ENCODE results near the gene MAP2K3.

MAP2K3 gene

GRCh38 chr17:21282850-21283249 lies 1.7 kb upstream of the MAP2K3 start:
- H3K4me3 ChIP-seq, result no peak overlapping the region
- peak overlapping the region; percentile 88 to 97 for H3K27ac ChIP-seq
- TF ChIP-seq CTCF (IDR thresholded peaks at IDR 0.05), result no peak
- DNase-seq (ENCODE audit: low spot score), result no peak

GRCh38 chr17:21283482-21284318 lies 811 bp upstream of the MAP2K3 start:
- peak; percentile 82 for DNase-seq (ENCODE audit: low spot score)
- Histone ChIP-seq H3K27ac (peak overlapping the region; percentile 88 to 97), H3K4me3 (peak overlapping the region; percentile 90)
- TF ChIP-seq CTCF (IDR thresholded peaks at IDR 0.05), result no peak

- peak; percentile 77 for DNase-seq (ENCODE audit: low spot score)
- TF ChIP-seq CTCF (IDR thresholded peaks at IDR 0.05), result no peak
Measured at GRCh38 chr17:21285164-21286065, 904 bp downstream of the MAP2K3 start.

GRCh38 chr17:21286066-21286770 lies 1.7 kb downstream of the MAP2K3 start:
- peak; percentile 98 for DNase-seq (ENCODE audit: low spot score)
- H3K4me3 ChIP-seq, result peak overlapping the region; percentile 90
- peak overlapping the region; percentile 88 to 97 for H3K27ac ChIP-seq
- TF ChIP-seq CTCF (IDR thresholded peaks at IDR 0.05), result no peak

More at GRCh38 chr17:21285164-21286065, 904 bp downstream of the MAP2K3 start:
- peak overlapping the region; percentile 88 to 97 for H3K27ac ChIP-seq
- H3K4me3 ChIP-seq, result peak overlapping the region; percentile 90

GRCh38 chr17:21286909-21287702 lies 2.6 kb downstream of the MAP2K3 start:
- peak overlapping the region; percentile 90 for H3K4me3 ChIP-seq
- peak overlapping the region; percentile 88 to 97 for H3K27ac ChIP-seq
- peak; percentile 78 for DNase-seq (ENCODE audit: low spot score)
- no peak for TF ChIP-seq CTCF (IDR thresholded peaks at IDR 0.05)
